A549 (cell line): ENCODE results near the gene NDC1.

Experiments used
- BHLHE40 ChIP-seq: IDR thresholded peaks from 2 replicates; pipeline ENCODE4 v1.6.1; 2012; ENCODE audit warnings: low read depth, low read length, inconsistent platforms
- CHD2 ChIP-seq: fragments of 150-350 bp; IDR thresholded peaks from 2 replicates; pipeline ENCODE4 v1.6.1; 2014; ENCODE audit warnings: low read length; ENCODE audit not compliant: partially characterized antibody
- POLR2A ChIP-seq: IDR thresholded peaks from 2 replicates; pipeline ENCODE4 v1.6.1; 2012; ENCODE audit warnings: mild to moderate bottlenecking, low read length
- RCOR1 ChIP-seq: fragments of 150-350 bp; IDR thresholded peaks from 2 replicates; pipeline ENCODE4 v1.6.1; 2014; ENCODE audit warnings: antibody characterized with exemption, low read length, low read depth
- TF ChIP-seq, protein P1 (sequence below): fragments of >200 bp; sonication (Bioruptor Twin); formaldehyde crosslinking; IDR thresholded peaks from 3 replicates; pipeline ENCODE4 v1.5.1; 2016

DNA sequence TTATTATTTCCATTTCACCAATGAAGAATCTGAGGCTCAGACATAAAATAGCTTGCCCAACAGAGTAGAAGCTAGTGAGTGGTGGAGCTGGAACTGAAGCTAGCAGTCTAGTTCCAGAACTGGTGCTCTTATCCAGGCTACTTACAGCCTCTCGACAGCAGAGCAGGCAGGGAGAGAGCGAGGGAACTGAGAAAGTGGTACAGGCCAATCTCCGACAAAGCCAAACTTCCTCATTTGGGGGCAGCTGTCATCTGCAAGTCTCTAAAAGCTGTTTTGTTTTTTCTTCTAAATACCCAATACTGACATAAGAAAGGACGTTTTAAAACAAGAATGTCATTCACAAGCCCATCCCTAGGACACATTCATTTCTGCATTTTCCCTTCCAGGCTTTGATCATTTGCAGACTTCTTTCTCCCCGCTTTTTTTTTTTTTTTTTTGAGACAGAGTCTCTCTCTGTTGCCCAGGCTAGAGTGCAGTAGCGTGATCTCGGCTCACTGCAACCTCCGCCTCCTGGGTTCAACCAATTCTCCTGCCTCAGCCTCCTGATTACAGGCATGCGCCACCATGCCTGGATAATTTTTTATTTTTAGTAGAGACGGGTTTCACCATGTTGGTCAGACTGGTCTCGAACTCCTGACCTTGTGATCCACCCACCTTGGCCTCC, 31.5 kb upstream of the NDC1 start:
- TF ChIP-seq CHD2 (no peak), BHLHE40 (no peak), POLR2A (no peak), RCOR1 (no peak)
- TF ChIP-seq, protein P1, sequence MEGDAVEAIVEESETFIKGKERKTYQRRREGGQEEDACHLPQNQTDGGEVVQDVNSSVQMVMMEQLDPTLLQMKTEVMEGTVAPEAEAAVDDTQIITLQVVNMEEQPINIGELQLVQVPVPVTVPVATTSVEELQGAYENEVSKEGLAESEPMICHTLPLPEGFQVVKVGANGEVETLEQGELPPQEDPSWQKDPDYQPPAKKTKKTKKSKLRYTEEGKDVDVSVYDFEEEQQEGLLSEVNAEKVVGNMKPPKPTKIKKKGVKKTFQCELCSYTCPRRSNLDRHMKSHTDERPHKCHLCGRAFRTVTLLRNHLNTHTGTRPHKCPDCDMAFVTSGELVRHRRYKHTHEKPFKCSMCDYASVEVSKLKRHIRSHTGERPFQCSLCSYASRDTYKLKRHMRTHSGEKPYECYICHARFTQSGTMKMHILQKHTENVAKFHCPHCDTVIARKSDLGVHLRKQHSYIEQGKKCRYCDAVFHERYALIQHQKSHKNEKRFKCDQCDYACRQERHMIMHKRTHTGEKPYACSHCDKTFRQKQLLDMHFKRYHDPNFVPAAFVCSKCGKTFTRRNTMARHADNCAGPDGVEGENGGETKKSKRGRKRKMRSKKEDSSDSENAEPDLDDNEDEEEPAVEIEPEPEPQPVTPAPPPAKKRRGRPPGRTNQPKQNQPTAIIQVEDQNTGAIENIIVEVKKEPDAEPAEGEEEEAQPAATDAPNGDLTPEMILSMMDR = no peak
